Endothelial cell of umbilical vein (primary cell): ENCODE measurements around the gene PRG2. TPM values are rescaled to one million over a fixed set of nuclear protein-coding genes. Genes with fewer than 3 reads are reported as not detected.

ENCODE experiments used
- BruUV-seq: library from RNA; stranded (reverse); fragments of 400-500 nt; replicated peaks from 2 replicates; lab custom pipeline; 2021; lab: Mats Ljungman, UMichigan
- CTCF ChIA-PET: fragments of 300-600, 350-600 bp; sonication (Branson Sonifier 250); formaldehyde crosslinking; loops from one replicate; lab custom pipeline; 2021; ENCODE audit warnings: antibody characterized with exemption, inconsistent platforms; lab: Charles Lee
- POLR2A ChIA-PET: fragments of 300-600, 350-600 bp; sonication (Branson Sonifier 250); formaldehyde crosslinking; loops from one replicate; lab custom pipeline; 2021; ENCODE audit warnings: antibody characterized with exemption, inconsistent platforms; lab: Charles Lee
- DNase-seq: peaks from one replicate; pipeline ENCODE4 v3.0.0-alpha.2; 2011; ENCODE audit warnings: low read depth, low spot score
- FAIRE-seq: peaks from 2 replicates; lab custom pipeline; 2011; peaks lifted over from hg19 to GRCh38; lab: Jason Lieb, UNC
- H2AFZ ChIP-seq: 2 replicates; pipeline ENCODE4 v1.6.0; 2012; ENCODE audit warnings: low read depth, low read length, control low read depth, inconsistent platforms
- H3K27ac ChIP-seq: 2 replicates; pipeline ENCODE4 v1.5.1; 2011; ENCODE audit warnings: low read depth, mild to moderate bottlenecking, control low read depth, low read length, moderate library complexity; ENCODE audit not compliant: insufficient read depth
- H3K27me3 ChIP-seq, 2 experiments: 2 replicates each; pipeline versions ENCODE4 v1.6.0 to v1.6.1; 2011; ENCODE audit warnings: low read length in 2 of 2, mixed read lengths in 1 of 2; ENCODE audit not compliant: control insufficient read depth in 2 of 2, insufficient read depth in 2 of 2
- H3K36me3 ChIP-seq, 2 experiments: 2 replicates in 1 of 2; 3 replicates in 1 of 2; pipeline ENCODE4 v1.5.1; 2011; ENCODE audit warnings: low read length in 2 of 2, mild to moderate bottlenecking in 1 of 2, moderate library complexity in 1 of 2; ENCODE audit not compliant: control insufficient read depth in 2 of 2, insufficient read depth in 2 of 2; ENCODE audit errors: extremely low read depth in 1 of 2
- H3K4me1 ChIP-seq: 3 replicates; pipeline ENCODE4 v1.5.1; 2011; ENCODE audit warnings: mild to moderate bottlenecking, low read length; ENCODE audit not compliant: control insufficient read depth, insufficient read depth; ENCODE audit errors: extremely low read depth
- H3K4me2 ChIP-seq: 2 replicates; pipeline ENCODE4 v1.6.1; 2011; ENCODE audit warnings: low read length, control low read depth, mixed read lengths; ENCODE audit not compliant: insufficient read depth
- H3K4me3 ChIP-seq, 3 experiments: fragments of 200-600 bp in 1 of 3; sonication (generic), shearing (Covaris generic) in 1 of 3; replicated peaks in 1 of 3; 2 replicates each; pipeline ENCODE4 v1.5.1; 2011 to 2016; ENCODE audit warnings: control low read depth in 3 of 3, low read length in 3 of 3, mild to moderate bottlenecking in 2 of 3, inconsistent platforms in 1 of 3, low read depth in 1 of 3, moderate library complexity in 1 of 3; ENCODE audit not compliant: insufficient read depth in 1 of 3
- H3K79me2 ChIP-seq: 2 replicates; pipeline ENCODE4 v1.6.0; 2012; ENCODE audit warnings: low read length, inconsistent platforms; ENCODE audit not compliant: control insufficient read depth, insufficient read depth
- H3K9ac ChIP-seq: replicated peaks from 2 replicates; pipeline ENCODE3; 2011; ENCODE audit warnings: low read length, control low read depth; ENCODE audit not compliant: insufficient read depth; ENCODE audit errors: extremely low read depth
- H3K9me1 ChIP-seq: replicated peaks from 3 replicates; pipeline ENCODE4 v1.6.0; 2011; ENCODE audit warnings: mild to moderate bottlenecking, low read length; ENCODE audit not compliant: control insufficient read depth, insufficient read depth; ENCODE audit errors: extremely low read depth
- H3K9me3 ChIP-seq: replicated peaks from 2 replicates; pipeline ENCODE4 v1.5.1; 2012; ENCODE audit warnings: low read length, inconsistent platforms; ENCODE audit not compliant: control insufficient read depth, insufficient read depth
- H4K20me1 ChIP-seq: replicated peaks from 2 replicates; pipeline ENCODE3; 2011; ENCODE audit warnings: mild to moderate bottlenecking, low read length; ENCODE audit not compliant: control insufficient read depth, insufficient read depth; ENCODE audit errors: extremely low read depth
- CTCF ChIP-seq, 2 donors: IDR thresholded peaks; 1 replicate in 1 of 2; 2 replicates in 1 of 2; pipeline ENCODE4 v1.5.1; 2011; ENCODE audit warnings: low read length in 2 of 2, mild to moderate bottlenecking in 2 of 2, moderate library complexity in 2 of 2, control low read depth in 1 of 2, inconsistent platforms in 1 of 2, low read depth in 1 of 2; ENCODE audit not compliant: insufficient read depth in 1 of 2; ENCODE audit errors: extremely low read depth in 1 of 2
- EZH2 ChIP-seq: IDR thresholded peaks from 2 replicates; pipeline ENCODE4 v1.6.1; 2012; ENCODE audit warnings: borderline replicate concordance, low read depth, mild to moderate bottlenecking, moderate library complexity, low read length, inconsistent platforms; ENCODE audit not compliant: severe bottlenecking
- FOS ChIP-seq: IDR thresholded peaks from 2 replicates; pipeline ENCODE4 v1.6.1; 2011; ENCODE audit warnings: mild to moderate bottlenecking, low read length, moderate library complexity, borderline replicate concordance; ENCODE audit not compliant: insufficient read depth
- GATA2 ChIP-seq: IDR thresholded peaks from 2 replicates; pipeline ENCODE4 v1.7.0; 2011; ENCODE audit warnings: low read depth, mild to moderate bottlenecking, moderate library complexity, mixed read lengths, low read length; ENCODE audit not compliant: insufficient read length, insufficient read depth
- JUN ChIP-seq: IDR thresholded peaks from 2 replicates; pipeline ENCODE4 v1.6.1; 2011; ENCODE audit warnings: borderline replicate concordance, low read depth; ENCODE audit not compliant: insufficient read length, insufficient read depth
- MAX ChIP-seq: IDR thresholded peaks from 2 replicates; pipeline ENCODE4 v1.6.1; 2011; ENCODE audit not compliant: insufficient read depth, insufficient read length
- MYC ChIP-seq: IDR thresholded peaks from one replicate; pipeline ENCODE4 v1.6.1; 2011; ENCODE audit warnings: mild to moderate bottlenecking, low read depth, low read length
- POLR2A ChIP-seq: IDR thresholded peaks from 2 replicates; pipeline ENCODE4 v1.6.1; 2012; ENCODE audit warnings: low read depth, mild to moderate bottlenecking, control low read depth, low read length
- POLR2AphosphoS5 ChIP-seq: IDR thresholded peaks from 2 replicates; pipeline ENCODE4 v1.6.1; 2012; ENCODE audit warnings: low read depth, mild to moderate bottlenecking, control low read depth, low read length, moderate library complexity; ENCODE audit not compliant: insufficient read depth
- dilution Hi-C: fragments of 300-500 bp; cut with MboI; formaldehyde crosslinking; loops from one replicate; pipeline ENCODE4 v1.15.0; 2019; ENCODE audit warnings: low sequenced_read_pairs; ENCODE audit not compliant: extremely low pct_ligation_motif_present
- intact Hi-C: fragments of 100-400 bp; cut with micrococcal nuclease; formaldehyde crosslinking; loops from one replicate; pipeline ENCODE4 v1.10.0; 2022
- polyA plus RNA-seq, 4 experiments: library from polyadenylated mRNA; depleted of rRNA in 3 of 4; stranded (reverse) in 3 of 4; unstranded in 1 of 4; fragments of >200 nt; gene quantifications; 2 replicates each; pipeline versions ENCODE4 v1.2.1 to v1.2.3, GENCODE V29; 2011 to 2012; ENCODE audit warnings: missing spikeins in 1 of 4
- total RNA-seq: library from RNA; stranded (reverse); gene quantifications from 2 replicates; pipeline ENCODE4 v1.2.3, GENCODE V29; 2021

The PRG2 gene
- total and polyA plus RNA-seq, 2 donors (not counting 3 experiments of a cell fraction or from before 2014, with no cell fraction given) = 0.08 to 0.55 TPM

GRCh38 chr11:57438345-57439285 lies 48.2 kb upstream of the PRG2 start:
- H3K4me2 ChIP-seq = no peak overlapping the region
- CTCF ChIA-PET = interaction anchor here (1.2 to 2.2 kb wide), 2 partner anchors 20 to 51 kb away, joined by 3 to 7 read pairs; no protein-coding TSS in a partner anchor
- intact Hi-C loops (no loop called here), dilution Hi-C loops (no loop called here)
- BruUV-seq = no TSS peak
- H2AFZ ChIP-seq = no peak overlapping the region
- H3K79me2 ChIP-seq = no peaks in the 10 kb centered on the region
- no peak for DNase-seq
- no peak for TF ChIP-seq CTCF (IDR thresholded peaks at IDR 0.05; ENCODE audit: extremely low read depth in 1 of 2, insufficient read depth in 1 of 2, low read depth in 1 of 2, low read length in 2 of 2)
- no peak for TF ChIP-seq POLR2A
- TF ChIP-seq FOS = no peak
- TF ChIP-seq EZH2 = no peak
- no peak for TF ChIP-seq MAX
- no peak for TF ChIP-seq JUN
- no peak for TF ChIP-seq MYC
- TF ChIP-seq POLR2AphosphoS5 = no peak
- no peak for TF ChIP-seq GATA2
- no peaks in the 10 kb centered on the region for H4K20me1 ChIP-seq
- no peaks in the 10 kb centered on the region for H3K4me1 ChIP-seq
- H3K27me3 ChIP-seq = peaks cover 0 to 5% of the 10 kb centered on the region in 2 experiments
- no peaks in the 10 kb centered on the region for H3K9me3 ChIP-seq
- no peak for FAIRE-seq
- H3K27ac ChIP-seq = no peak overlapping the region
- H3K9me1 ChIP-seq = no peaks in the 10 kb centered on the region
- H3K4me3 ChIP-seq = no peak overlapping the region
- POLR2A ChIA-PET = no interaction called here
- H3K36me3 ChIP-seq = no peaks in the 10 kb centered on the region
- H3K9ac ChIP-seq = no peak overlapping the region
